ENCODE data around the gene LRP1. TPM values are rescaled to one million over a fixed set of nuclear protein-coding genes. Genes with fewer than 3 reads are reported as not detected.

The LRP1 gene
- total RNA-seq, 2 donors from 2014 or later = 663 to 755 TPM

DNA sequence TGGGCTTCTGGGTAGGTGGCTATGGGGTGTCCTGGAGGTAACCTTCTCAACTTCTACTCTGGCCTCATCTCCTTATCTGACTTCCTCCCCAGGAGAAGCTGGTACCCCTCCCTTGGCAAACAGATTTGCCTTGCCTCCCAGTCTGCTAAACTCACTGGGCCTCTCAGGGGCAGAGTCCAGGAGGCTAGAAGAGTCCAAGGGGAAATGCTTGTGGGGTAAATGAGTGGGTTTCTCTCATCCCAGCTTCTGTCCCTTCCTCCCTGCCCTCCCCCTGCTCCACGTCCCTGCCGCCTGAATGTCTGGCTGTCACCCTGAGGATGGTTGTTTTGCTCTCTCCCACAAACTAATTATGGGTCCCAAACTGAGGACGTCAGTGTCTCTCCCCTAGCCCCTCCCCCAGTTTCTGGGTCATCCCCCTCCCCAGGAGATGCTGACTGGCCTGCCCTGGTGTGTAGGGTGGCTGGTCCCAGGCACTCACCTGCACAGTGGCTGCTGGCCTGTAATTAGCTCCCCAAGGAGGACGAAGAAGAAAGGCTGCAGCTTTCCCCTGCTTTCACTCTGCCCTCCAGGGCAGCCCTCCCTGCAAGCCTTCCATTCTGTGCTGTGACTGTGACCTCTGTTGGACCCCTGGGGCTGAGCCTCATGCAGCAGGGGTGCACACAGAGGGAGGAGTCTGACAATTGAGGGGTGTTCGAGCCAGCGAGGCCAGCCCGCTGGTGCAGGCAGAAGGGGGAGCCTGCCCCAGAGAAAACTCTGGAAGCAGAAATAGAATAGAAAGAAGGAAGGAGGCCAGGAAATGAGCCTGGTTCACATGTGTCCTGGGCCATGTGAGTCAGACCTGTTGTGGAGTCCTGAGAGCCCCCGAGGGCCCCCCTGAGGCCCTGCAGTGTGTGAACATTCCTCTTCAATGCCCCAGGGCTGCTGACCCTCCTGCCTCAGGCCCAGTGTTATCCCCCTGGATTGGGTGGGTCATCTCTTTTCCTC lies 19.0 kb downstream of the LRP1 start, which contains the start of gene LRP1-AS:
TSS of gene LRP1-AS (minus strand) at position 659 of the 984 bp plus-strand sequence.
- Histone ChIP-seq H3K27ac (peak within 1 kb of the TSS; percentile 96 to 97), H3K4me1 (ENCODE audit: control insufficient read depth in 1 of 2, low read depth in 2 of 2) (peaks cover 69 to 82% of the 10 kb centered on the region in 2 donors), H3K36me3 (peaks cover 31% of the 10 kb centered on the region), H3K9me3 (no peaks in the 10 kb centered on the region), H3K4me3 (peak within 1 kb of the TSS; percentile 17), H3K27me3 (replicated peaks; ENCODE audit: insufficient read depth) (no peaks in the 10 kb centered on the region)
- DNase-seq (ENCODE audit: low spot score) (no peak), ATAC-seq (ENCODE audit: insufficient number of reproducible peaks, low FRiP score, low read depth) (no peak)
- TF ChIP-seq, protein P1, sequence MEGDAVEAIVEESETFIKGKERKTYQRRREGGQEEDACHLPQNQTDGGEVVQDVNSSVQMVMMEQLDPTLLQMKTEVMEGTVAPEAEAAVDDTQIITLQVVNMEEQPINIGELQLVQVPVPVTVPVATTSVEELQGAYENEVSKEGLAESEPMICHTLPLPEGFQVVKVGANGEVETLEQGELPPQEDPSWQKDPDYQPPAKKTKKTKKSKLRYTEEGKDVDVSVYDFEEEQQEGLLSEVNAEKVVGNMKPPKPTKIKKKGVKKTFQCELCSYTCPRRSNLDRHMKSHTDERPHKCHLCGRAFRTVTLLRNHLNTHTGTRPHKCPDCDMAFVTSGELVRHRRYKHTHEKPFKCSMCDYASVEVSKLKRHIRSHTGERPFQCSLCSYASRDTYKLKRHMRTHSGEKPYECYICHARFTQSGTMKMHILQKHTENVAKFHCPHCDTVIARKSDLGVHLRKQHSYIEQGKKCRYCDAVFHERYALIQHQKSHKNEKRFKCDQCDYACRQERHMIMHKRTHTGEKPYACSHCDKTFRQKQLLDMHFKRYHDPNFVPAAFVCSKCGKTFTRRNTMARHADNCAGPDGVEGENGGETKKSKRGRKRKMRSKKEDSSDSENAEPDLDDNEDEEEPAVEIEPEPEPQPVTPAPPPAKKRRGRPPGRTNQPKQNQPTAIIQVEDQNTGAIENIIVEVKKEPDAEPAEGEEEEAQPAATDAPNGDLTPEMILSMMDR (IDR thresholded peaks at IDR 0.05) = no peak

DNA sequence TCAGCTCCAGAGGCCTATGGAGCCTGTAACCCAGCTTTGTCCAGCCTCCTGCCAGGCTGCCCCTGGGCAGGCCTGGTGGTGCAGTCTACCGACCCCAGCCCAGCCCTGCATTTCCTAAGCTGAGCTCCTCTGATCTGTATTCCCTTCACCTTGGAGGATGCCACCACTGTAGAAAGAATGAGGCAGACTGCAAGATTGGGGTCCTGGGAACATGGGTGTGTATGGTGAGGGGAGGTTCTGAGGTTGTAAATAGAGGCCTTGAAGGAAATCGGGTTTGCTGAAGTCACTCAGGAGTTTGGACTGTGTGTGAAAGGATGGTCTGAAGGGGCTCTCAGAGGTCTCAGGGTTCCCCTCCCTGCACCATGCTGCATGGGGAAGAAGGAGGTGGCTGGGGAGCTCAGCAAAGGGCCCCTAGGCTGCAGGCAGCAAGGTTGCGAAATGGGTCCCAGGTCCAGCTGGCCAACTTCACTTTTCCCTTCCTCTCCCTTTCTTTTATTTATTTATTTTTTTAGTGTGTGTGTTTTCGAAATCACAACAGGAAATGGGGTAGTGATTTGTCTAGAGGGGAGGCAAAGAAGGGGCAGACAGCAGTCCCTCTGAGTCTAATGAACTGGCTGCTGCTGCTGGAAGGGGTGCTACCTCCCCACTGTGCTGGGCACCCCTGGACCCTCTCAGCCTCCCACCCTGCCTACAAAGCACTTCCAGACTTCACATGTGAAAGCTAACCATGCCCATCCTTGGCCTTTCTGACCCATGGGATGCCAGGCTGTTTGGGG lies 20.4 kb downstream of the LRP1 start:
- H3K4me3 ChIP-seq = peak overlapping the region; percentile 35
- no peaks in the 10 kb centered on the region for H3K27me3 ChIP-seq (replicated peaks; ENCODE audit: insufficient read depth)
- no peak for ATAC-seq (ENCODE audit: insufficient number of reproducible peaks, low FRiP score, low read depth)
- H3K36me3 ChIP-seq = peaks cover 18% of the 10 kb centered on the region
- TF ChIP-seq, protein P1 (IDR thresholded peaks at IDR 0.05) = no peak
- no peak for DNase-seq (ENCODE audit: low spot score)
- H3K27ac ChIP-seq = peak overlapping the region; percentile 96 to 97
- H3K9me3 ChIP-seq = no peaks in the 10 kb centered on the region
- peaks cover 82 to 89% of the 10 kb centered on the region in 2 donors for H3K4me1 ChIP-seq (ENCODE audit: control insufficient read depth in 1 of 2, low read depth in 2 of 2)

DNA sequence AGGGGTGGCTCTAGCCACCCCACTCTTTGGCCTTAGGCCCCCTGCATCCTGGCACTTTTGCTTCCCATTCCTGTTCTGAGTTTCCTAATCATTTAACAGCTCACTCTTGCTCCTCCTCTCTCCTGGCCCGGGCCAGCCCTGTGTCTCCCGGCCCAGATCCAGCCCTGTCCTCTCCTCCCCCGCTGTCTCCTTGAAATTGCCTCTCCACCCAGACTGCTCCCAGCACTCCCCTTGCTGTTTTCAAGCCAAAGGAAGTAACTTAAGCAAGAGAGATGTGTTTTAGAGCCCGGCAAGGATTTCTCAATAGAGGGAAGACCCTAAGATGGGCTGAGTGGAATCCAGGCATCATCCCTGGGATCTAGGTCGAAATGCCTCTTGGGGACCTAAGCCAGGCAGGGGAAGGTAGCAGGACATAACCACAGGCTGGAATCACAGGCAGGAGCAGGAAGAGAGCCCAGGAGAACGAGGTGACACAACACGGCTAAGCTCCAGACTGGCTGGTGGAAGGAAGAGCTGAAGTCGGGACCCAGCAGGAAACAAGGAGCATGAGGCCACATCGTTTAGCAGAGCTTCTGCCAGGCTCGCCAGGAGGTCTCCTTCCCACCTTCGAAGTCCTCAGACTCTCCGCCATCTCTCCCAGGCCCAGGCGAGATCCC lies 21.1 kb downstream of the LRP1 start:
- no peaks in the 10 kb centered on the region for H3K27me3 ChIP-seq (replicated peaks; ENCODE audit: insufficient read depth)

DNA sequence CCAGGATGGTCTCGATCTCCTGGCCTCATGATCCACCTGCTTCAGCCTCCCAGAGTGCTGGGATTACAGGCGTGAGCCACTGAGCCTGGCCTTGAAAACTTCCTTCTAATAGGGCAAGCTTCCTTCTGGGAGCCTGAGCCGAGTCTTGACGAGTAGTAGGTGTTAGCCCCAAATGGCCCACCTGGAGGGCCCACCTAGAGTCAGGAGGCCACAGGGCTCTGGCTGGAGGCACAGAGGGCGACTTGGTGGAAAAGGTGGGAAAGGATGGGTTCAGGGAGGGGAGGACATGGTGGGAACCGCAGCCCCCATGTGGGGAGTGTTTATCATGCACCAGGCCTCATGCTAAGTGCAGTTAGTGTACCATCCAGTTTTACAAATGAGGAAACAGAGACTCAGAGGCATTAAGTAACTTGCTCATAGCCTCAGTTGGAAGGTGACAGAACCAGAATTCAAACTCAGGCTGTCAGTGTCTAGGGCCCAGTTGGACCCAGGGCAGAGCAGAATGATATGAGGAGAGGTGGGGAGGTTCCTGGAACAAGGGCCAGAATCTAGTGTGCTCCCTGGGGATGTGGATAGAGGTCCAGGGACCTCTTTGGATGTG lies 22.2 kb downstream of the LRP1 start:
- H3K27ac ChIP-seq = peak overlapping the region; percentile 96 to 97
- H3K9me3 ChIP-seq = no peaks in the 10 kb centered on the region
- no peak for ATAC-seq (ENCODE audit: insufficient number of reproducible peaks, low FRiP score, low read depth)
- TF ChIP-seq, protein P1 (IDR thresholded peaks at IDR 0.05) = no peak
- no peak for DNase-seq (ENCODE audit: low spot score)
- peaks cover 81 to 84% of the 10 kb centered on the region in 2 donors for H3K4me1 ChIP-seq (ENCODE audit: control insufficient read depth in 1 of 2, low read depth in 2 of 2)
- no peak overlapping the region for H3K4me3 ChIP-seq
- peaks cover 17% of the 10 kb centered on the region for H3K36me3 ChIP-seq
- H3K27me3 ChIP-seq (replicated peaks; ENCODE audit: insufficient read depth) = no peaks in the 10 kb centered on the region

More for the DNA sequence above, 21.1 kb downstream of the LRP1 start:
- DNase-seq (ENCODE audit: low spot score) (no peak), ATAC-seq (ENCODE audit: insufficient number of reproducible peaks, low FRiP score, low read depth) (peak; percentile 30)
- H3K4me3 ChIP-seq = peak overlapping the region; percentile 35
- H3K4me1 ChIP-seq (ENCODE audit: control insufficient read depth in 1 of 2, low read depth in 2 of 2) = peaks cover 84 to 92% of the 10 kb centered on the region in 2 donors
- peak overlapping the region; percentile 96 to 97 for H3K27ac ChIP-seq
- peaks cover 18% of the 10 kb centered on the region for H3K36me3 ChIP-seq
- TF ChIP-seq, protein P1 (IDR thresholded peaks at IDR 0.05) = no peak
- H3K9me3 ChIP-seq = no peaks in the 10 kb centered on the region
